Esophagus squamous epithelium (tissue), 4 donors: ENCODE measurements around the gene CNOT2.

Experiments used
- CTCF ChIP-seq, 6 experiments: fragments of 450-650 bp in 4 of 6; fragments of 200-600 bp in 2 of 6; sonication (generic) in 2 of 6; IDR thresholded peaks; one replicate each; pipeline ENCODE4 v1.5.1; 2016 to 2019; ENCODE audit warnings: antibody characterized with exemption in 6 of 6, mild to moderate bottlenecking in 4 of 6, moderate library complexity in 4 of 6
- POLR2A ChIP-seq, 4 donors: fragments of 450-650 bp; IDR thresholded peaks; one replicate each; pipeline ENCODE4 v1.6.1; 2017; ENCODE audit warnings: antibody characterized with exemption in 4 of 4, mild to moderate bottlenecking in 4 of 4, moderate library complexity in 3 of 4

GRCh38 chr12:70334742-70335141 lies 91.5 kb downstream of the CNOT2 start:
- TF ChIP-seq CTCF (IDR thresholded peaks at IDR 0.05): no peak
- no peak for TF ChIP-seq POLR2A (IDR thresholded peaks at IDR 0.05)
